Astrocyte (in vitro differentiated cells and primary cell): ENCODE data around the gene DENND2A.

ENCODE experiments used
- EZH2 ChIP-seq: IDR thresholded peaks from 2 replicates; pipeline ENCODE4 v1.6.1; 2012; ENCODE audit warnings: mild to moderate bottlenecking, low read length, inconsistent platforms; ENCODE audit not compliant: insufficient read depth
- TF ChIP-seq, protein P1 (sequence below): IDR thresholded peaks from 2 replicates; pipeline ENCODE4 v1.5.1; 2011; ENCODE audit warnings: low read depth, mild to moderate bottlenecking, inconsistent platforms, low read length, moderate library complexity; ENCODE audit not compliant: insufficient read depth

DNA sequence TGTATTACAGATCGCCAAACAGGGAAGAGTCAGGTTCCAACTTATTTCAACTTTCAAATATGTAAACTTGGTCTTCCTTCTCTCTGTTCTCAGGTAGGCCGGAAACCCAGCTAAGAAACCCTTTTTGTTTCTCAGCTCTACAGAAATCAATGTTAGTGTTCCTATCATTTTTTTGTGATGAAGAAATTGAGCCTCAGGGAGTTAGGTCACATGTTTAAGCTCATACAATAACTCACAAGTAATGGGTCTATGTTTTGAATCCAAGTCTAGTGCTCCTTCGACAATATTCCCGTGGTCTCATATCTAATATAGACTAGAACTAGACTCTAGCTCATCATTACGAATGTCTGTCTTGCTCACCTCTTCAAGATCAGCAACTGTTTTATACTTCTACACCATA, 22.3 kb downstream of the DENND2A start:
- TF ChIP-seq, protein P1, sequence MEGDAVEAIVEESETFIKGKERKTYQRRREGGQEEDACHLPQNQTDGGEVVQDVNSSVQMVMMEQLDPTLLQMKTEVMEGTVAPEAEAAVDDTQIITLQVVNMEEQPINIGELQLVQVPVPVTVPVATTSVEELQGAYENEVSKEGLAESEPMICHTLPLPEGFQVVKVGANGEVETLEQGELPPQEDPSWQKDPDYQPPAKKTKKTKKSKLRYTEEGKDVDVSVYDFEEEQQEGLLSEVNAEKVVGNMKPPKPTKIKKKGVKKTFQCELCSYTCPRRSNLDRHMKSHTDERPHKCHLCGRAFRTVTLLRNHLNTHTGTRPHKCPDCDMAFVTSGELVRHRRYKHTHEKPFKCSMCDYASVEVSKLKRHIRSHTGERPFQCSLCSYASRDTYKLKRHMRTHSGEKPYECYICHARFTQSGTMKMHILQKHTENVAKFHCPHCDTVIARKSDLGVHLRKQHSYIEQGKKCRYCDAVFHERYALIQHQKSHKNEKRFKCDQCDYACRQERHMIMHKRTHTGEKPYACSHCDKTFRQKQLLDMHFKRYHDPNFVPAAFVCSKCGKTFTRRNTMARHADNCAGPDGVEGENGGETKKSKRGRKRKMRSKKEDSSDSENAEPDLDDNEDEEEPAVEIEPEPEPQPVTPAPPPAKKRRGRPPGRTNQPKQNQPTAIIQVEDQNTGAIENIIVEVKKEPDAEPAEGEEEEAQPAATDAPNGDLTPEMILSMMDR, result no peak
- TF ChIP-seq EZH2, result no peak
